Ammon's horn (tissue), 1 donor: ENCODE data around the gene LGR4.

ENCODE experiments used
- DNase-seq: peaks from one replicate; pipeline ENCODE4 v3.0.0-alpha.2; 2016; ENCODE audit warnings: low spot score

LGR4 gene

DNA sequence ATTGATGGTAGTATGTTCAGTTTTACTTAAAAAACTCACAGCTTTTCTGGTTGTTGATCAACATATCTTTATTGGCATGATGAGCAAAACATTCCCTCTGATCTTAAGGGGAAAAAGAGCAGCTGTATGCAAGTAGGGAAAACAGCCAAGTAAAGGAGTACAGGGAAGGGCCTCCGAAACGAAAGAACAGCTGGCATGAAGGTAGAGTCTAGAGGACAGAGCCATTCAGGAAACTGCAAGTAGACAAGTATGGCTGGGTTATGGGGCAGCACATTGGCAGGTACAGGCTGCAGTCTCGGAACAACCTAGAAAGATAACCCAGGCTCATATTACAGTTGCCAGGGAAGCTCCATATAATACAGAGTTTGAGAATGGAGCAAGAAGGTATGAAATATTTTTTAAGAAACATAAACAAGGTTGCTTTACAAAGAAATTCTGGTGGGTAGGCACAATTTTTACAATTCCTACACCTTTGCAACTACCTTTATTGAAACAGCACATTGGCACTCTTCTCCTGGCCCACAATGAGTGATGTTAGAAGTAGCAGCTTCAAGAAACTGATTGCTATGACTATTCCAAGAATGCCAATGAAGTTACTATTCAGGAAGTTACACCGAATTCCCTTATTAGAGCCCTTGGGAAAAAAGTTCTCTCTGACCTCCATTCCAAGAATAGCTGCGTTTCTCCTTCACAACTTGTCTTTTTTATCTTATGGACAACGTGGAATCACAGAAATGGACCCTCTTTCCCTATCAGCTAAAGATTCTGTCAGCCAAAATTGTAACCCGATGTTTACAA is 45.2 kb downstream of the LGR4 start:
- DNase-seq: no peak

DNA sequence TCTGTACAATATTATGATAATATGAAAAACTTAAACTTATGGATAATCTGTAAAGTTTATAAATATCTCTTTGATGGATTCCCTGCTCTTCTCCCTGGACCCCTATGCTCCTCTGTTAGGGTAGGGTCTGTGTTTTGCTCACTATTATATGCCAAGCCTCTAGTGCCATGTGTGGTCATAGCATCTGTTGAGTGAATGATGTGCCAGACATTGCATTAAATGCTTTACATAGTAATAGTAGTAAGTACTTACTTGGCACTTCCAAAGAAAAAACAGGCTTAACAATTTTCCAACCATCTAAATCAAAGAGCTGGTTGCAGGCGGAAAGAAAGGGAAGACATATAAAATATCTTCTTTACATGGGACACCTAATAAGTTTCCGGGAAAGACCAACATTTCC is 46.8 kb downstream of the LGR4 start:
- DNase-seq: no peak

DNA sequence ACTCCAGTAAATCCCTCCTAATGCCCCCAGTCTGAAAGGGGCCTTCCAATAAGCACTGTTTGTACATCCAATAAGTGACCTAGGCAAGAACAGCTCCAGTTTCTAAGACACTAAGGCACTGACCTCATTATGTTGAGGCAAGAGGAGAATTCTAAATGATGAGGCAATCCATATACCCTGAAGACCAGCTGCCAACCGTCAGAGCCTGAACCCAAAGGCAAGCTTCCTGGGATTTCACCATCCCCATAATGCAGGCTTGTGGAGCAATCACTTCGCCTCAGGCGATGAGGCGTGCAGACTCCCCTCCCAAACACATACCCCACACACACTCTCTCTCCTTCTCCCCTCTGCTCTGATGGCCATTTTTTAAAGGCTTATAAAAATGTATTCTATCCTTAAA is 49.5 kb downstream of the LGR4 start:
- no peak for DNase-seq

DNA sequence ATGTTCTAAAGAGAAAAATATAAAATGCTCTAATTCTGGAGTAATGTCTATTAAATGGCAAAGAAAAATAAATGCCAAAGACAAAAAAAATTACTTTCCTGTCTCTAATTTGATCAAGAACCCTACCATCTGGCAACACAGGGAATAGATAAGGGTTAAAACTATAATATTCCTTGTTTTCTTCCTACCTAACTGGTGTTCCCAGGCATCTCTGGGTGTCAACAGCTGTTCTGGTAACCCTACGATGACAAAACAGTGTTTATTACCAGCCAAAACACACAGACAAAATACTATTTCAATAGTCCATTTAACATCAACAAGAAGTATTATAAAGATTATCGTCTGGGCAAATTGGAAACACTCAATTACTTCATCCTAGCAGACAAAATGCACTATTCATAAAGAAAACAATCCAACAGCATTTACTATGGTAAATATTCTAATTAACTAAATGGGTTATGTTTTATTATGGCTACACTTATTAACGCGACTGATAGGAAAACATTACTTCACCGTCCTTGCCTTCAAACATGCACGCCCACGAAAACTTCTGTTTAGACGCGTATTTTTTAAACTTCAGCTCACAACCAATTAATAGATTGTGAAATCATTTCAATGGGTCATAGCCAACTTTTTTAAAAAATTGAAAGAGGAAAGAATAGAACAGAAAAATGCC is 50.6 kb downstream of the LGR4 start:
- DNase-seq: no peak

DNA sequence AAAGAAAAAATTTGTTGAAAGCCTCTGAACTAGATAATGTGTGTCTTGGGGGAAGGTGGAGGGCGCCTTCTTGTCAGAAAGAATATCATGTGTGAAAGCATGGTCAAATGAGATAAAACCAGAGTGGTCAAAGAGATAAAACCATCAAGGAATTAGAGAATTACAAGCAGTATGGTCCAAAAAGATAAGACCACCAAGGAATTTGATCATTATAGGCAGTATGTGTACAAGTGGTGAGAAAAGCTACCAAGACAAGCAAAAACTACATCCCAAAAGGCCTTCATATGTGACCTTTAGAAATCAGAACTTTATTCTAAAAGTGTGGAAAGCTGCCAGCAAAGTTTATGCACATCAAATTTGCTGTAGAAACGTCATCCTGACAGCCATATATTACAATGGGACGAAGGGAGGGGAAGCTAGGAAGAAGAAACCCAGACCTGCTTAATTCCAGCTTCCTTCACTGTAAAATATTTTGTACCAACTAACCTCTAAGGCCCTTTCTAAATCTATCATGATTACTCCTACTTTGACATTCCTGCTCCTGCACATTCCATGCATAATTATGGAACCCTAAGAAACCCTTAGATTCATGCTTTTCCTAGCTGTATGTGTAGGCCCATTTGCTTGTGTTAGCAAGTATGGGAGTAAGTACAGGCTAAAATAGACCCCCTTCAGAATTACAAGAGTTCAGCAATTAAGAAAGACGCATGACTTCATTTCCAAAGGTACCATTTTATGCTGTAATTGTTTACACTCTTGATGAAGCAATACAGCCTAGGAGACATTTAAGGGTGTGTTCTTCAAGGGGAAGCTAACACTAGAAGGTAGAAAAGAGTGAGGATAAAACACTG is 51.6 kb downstream of the LGR4 start:
- no peak for DNase-seq

DNA sequence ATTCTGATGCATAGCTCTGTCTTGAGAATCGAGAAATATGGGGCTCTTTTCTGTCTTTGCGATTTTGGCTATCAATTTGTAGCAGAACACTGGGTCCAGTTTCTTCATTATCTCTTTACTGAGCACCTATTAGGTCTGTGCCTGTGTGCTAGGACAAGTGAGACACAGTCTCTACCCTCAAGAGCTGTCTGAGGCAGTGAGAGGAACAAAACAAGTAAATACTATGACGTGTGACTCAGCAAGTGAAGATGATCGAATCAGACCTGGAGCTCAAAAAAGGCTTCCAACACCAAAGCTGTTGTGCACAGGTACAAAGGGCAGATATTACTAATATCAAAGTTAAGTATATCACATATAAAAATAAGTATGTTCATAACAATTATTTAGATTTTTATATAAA is 52.4 kb downstream of the LGR4 start:
- DNase-seq: no peak

DNA sequence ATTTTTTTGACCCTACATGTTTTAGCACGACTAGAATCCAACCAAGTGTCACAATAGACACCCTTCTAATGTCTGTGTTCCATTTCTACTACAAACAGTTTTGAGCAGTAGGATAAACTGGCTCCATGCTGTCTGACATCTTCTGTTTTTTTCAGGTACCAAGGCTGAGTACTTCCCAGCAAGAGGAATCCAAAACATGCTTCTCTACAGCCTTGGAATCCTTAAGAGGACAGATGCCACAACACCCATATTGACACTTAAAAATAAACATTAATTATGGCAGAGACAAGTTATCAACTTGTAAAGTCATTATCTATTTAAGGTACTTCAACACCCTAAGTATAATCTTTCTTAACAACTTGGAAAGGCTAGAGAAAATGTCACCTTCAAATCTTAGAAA is 54.2 kb downstream of the LGR4 start:
- no peak for DNase-seq

DNA sequence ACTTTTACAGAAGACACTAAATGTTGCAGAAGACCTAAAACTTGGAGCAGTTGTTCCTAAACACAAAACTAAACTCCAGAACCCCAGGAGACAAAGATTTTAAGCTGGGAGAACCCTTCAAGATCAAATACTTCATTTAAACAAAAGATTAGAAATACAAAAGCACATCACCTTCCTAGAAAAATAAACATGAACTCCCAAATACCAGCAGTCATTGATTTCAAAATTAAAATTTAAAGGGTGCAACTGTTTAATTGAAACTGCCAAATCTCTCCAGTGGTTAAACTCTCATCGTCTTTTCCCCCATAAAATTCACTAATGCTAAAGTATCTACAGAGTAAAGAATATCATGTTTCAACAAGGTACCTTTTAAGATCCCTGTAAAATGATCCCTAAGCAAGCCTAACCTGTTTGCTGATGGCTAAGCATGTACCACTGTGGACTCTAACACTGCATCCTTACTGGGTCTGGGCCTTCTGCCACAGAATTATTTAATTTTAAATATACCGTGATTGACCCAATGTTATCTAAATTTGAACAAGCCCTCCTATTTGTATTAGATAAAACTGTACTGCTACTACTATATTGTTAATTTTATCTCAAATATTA is 55.9 kb downstream of the LGR4 start:
- DNase-seq: no peak

DNA sequence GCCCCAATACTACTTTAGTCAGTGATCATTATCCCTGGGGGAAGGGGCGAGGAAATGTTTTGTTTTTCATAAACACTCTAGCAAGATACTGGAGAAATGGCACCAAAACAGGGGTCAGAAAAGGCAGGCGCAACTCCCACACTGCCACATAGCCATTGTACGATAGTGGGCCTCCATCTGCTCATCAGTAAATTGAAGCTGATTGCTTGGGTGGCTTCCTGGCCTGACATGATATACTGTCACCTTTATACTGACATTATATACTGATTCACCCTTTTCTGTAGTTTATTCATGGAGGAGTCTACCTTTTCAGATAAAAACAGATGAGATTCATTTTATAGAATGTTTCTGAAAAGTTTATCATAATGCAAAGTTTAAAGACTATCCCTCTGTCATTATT is 57.9 kb downstream of the LGR4 start:
- no peak for DNase-seq

DNA sequence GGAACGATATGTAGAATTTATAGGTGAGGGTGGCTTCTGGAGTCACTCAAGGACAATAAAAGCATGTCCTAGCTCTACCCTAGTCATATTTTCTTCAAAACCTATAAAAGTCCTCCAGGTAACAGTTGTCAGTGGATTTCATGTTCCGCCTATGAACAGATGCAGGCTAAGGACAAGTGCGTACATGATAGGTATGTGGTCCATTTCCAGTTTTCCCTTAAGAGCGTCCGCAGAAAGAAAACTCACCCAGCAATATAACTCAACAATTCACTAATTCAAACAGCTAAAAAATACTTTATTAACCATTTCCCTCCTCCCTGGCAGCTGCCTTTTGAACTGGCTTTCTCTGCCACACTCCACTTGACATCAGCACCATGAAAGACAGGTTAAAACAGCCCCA is 59.4 kb downstream of the LGR4 start:
- no peak for DNase-seq

DNA sequence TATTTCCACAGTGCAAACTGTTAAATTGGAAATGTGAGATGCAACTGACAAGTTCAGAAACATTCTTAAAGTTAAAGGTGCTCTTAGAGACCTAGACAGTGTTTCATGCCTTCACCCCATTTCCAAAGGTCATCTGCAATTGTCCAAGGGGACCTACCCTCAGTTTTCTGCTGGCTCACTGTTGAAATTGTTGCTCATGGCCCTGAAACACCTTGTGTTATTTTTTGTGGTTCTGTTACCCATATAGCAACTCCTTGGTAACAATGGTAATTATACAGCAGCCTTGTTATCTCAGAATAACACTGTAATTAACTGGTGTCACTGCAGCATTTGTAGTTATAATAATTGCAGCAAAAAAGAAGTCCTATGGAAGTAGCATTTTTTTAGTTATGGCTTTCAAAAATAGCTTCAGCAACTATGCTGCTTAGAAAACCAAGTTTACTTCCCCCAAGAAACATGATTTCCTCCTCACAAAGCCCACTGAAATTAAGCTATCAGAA is 60.3 kb downstream of the LGR4 start:
- DNase-seq: no peak

DNA sequence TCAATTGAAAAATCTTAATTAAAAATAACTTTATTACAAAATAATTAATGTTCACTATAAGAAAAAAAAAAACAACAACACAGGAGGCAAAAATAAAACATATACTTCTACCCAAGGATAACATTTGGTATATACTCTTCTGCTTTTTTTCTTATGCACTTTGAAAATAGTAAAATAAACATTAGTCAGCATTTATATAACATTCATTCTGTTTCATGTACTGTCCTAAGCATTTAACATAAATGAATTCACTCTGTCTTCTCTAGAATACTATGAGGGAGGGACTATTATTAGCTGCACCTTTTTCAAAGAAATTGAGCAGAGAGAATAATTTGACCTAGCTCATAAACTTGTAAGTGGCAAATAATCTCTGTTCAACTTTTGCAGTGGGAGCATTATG is 61.3 kb downstream of the LGR4 start:
- DNase-seq: no peak

DNA sequence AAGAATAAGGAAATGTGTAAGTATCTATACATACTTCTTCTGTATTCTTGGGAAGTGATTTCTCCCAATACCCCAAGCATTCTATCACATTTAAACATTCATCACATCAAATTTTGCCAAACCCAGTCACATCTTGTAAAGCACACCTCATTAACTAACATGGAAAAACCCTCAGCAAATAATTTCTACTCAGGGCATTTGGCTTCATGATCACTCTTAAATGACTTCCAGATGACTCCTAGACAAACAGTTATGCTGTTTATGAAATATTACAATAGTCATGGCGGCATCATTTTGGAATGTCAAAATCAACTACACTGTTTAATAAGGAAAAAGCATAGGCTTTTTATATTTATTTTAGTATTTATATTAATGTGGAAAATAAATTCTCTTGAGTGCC is 62.3 kb downstream of the LGR4 start:
- no peak for DNase-seq

DNA sequence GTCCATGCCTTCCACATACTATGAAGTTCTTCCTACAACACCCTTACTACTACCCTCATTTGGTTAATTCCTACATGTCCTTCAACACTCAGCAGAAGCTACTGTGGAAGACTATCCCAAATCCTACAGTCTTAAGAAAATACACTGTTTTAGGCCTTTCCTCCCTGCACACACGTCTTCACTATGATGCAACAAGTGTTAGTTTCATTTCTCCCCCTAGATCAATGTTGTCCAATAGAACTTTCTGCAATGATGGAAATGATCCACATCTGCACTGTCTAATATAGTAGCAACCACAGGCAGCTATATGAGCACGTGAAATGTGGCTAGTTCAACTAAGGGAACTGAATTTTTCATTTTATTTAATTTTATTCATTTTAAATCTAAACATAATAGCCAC is 62.8 kb downstream of the LGR4 start:
- no peak for DNase-seq

DNA sequence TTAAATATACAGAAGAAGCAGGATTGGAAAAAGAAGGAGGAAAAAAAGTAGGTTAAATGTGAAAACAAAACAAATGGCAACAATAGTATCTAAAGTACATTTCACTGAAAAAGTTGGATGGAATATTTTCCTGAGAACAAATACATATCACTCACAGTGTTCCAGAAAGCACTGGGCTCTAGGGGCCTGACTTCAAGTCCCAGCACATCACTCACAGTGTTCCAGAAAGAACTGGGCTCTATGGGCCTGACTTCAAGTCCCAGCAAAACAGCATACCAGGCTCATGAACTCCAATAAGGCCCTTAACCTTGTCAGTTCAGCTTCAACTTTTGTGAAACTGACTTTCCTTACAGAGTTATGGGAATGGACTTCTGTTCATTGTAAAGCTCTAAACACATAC is 63.5 kb downstream of the LGR4 start:
- DNase-seq: no peak

DNA sequence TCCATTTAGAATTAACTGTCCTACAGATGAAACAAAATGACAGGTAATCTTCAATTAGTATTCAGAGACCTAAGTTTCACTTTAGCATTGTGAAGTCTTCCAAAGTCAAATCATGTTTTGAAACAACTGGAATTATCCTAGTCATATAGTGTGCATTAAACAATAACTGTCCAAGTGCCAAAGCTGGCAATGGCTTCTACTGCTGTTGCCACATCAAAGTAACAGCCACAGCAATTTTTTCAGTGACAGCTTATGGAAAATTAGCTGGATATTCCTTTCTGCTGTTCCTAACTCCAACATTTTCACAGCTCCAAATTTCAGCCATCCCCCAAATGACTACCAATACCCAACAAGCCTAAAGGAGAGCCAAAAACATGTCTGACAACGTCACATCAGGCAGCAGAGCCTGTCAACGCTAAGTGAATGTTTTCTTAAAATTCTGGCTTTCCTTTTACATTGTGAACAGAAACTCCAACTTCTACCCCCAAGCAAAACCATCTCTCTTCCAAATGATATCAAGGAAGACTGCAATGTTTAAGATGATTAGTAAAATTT is 64.3 kb downstream of the LGR4 start:
- DNase-seq: no peak

DNA sequence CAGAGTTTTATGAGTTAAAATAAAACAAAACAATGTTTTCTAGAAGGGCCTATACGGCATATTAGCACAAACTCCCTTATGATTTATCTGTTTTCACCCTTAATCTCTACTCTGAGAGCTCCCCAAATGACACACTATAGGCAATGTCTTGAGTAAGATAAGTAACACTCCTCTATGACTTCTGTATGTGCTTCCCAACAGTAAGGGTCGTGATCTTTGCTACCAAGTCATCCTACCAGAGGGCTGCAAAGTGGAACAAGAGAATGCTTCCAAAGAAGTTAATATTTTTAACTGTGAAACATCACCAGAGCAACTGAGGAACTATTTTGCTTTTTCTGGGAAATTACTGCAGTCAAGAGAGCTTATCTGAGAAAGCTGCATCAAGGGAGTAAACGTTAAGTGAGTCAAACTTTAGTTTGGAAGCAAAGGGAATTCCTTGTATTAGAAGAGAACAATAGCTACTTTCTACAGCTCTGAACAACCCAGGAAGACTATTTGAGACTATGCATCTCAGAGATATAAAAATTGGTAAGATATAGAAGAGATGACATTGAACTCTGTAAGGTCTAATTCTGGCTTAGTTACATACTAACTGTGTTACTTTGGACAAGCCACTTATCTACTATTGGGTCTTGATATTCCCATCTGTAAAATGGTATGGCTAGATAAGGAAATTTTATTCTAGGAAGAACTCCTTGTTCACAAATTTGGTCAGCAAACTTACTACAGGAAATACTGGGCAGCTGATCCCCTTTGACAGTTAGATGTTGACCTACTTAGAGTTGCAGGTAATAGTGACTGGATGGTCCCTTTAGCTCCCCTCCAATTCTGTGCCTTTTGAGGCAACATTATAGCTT is 65.9 kb downstream of the LGR4 start:
- no peak for DNase-seq

DNA sequence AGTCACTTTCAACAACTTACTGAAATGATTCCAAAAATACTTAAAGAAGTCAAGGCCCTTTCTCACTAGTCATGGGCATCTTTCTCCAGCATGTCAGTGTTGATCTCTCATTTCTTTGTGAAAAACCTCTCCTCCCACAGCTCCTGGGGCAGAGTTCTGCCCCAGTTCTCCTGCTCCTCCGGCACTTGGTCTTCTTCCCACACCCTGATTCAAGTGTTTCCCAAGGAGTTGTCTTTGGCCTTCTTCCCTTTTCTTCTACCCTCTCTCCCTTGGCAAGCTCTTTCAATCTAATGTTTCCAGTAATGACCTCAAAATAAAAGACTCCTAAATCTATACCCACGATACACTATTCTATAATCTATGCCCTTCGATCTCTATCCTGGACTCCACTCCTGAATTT is 67.5 kb downstream of the LGR4 start:
- DNase-seq: no peak

DNA sequence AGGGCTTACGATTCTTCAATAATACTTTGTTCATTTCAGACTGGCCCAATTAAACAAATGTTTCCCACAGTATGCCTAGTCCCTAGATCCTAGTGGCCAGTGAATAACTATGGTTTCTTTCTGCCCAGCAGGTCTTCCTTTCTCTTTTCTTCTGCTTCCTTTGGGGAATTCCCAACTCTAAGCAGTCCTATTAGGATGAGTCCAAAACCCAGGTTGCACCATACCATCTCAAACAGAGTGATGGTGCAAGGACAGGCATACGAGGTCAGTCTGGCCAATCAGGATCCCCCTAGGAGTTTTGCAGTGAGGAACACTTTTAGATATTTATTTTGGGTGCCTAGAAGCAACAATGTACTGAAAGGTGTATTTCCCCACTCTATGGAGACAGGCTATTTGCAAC is 68.2 kb downstream of the LGR4 start:
- no peak for DNase-seq

DNA sequence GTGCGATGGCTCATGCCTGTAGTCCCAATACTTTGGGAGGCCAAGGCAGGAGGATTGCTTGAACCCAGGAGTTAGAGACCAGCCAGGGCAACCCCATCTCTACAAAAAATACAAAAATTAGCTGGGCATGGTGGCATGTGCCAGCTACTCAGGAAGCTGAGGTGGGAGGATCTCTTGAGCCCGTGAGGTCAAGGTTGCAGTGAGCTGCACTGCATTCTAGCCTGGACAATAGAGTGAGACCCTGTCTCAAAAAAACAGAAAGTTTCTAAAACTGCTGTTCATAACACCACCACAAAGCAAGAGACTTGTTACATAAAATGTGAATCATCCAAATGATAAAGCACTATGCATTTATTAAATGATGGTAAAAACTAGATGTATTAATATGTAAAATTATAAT is 69.4 kb downstream of the LGR4 start:
- no peak for DNase-seq

DNA sequence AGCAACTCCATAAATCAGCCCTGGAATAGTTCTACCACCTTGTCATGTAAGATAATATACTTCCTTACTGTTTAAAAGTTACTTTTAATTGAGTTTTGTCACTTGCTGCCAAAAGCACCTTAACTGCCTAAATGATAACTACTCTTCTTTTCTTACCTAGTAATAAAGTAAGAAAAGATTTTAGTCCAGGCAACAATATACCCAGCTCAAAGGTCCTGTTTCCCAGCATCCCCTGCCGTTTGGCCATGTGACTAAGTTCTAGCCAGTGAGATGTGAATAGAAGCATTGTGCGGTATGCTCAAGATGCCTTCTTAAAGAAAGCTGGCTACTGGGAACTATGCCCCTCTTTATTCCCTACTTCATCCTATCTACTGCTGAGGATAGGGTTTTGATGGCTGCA is 70.1 kb downstream of the LGR4 start:
- DNase-seq: no peak
